Stimulated activated CD8-positive, alpha-beta memory T cell treated with anti-CD3 and anti-CD28 coated beads, Interleukin-12 subunit alpha, Interleukin-12 subunit beta, amount 100 ng/mL, for 24 hours (primary cell): Measurements from ENCODE around the gene COQ3.

Source experiments
- DNase-seq: peaks from one replicate; pipeline ENCODE4 v3.0.0-alpha.2; 2020; ENCODE audit errors: extremely low read depth

The COQ3 gene

GRCh38 chr6:99331531-99331930 is 62.5 kb downstream of the COQ3 start:
- DNase-seq: no peak

- peak; percentile 32 for DNase-seq
These were observed 63.8 kb downstream of the COQ3 start for GRCh38 chr6:99330159-99330558.

- DNase-seq: no peak
These were observed 69.0 kb downstream of the COQ3 start for GRCh38 chr6:99324996-99325395.
